GM19035 (cell line): ENCODE measurements around the gene AMZ2.
"Not testable (repeated sequence)": the region's sequence is repeated elsewhere in the genome, so short reads cannot be mapped to it uniquely, and the experiment has no call there.

Experiments used
- ATAC-seq: cut with Tn5 transposase; IDR thresholded peaks from one replicate; pipeline ENCODE4 v1.9.1; 2021; ENCODE audit not compliant: unreplicated experiment

AMZ2 gene

DNA sequence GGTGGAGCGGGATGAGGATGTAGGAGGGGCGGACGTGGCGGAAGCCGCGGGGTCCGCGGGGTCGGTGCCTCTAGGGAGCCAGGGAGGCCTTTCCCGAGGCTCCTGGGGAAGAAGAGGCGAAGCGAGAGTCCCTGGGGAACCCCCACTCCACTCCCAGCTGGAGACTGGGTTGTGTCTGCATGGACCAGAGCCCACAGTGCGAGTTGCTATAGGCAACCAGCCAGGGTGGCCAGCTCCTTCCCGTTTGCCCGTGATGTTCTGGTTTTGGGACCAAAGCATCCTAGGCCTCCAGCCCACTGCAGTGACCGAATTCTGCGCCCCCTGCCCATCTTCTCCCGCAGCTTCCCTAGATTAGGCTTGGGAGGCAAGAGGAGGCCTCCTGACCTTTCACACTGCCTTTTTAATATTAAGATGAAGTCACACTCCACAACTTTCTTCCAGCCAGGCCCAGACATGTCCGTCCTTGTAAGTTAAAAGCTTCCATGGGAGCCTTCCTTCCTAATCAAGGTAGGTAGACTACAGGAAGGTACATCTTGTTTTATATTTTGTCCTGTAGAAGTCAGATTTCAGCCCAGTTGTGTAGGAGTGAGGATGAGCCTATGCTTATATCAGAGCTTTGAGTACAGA lies 469 bp downstream of the AMZ2 start:
- peak; percentile 18 for ATAC-seq

DNA sequence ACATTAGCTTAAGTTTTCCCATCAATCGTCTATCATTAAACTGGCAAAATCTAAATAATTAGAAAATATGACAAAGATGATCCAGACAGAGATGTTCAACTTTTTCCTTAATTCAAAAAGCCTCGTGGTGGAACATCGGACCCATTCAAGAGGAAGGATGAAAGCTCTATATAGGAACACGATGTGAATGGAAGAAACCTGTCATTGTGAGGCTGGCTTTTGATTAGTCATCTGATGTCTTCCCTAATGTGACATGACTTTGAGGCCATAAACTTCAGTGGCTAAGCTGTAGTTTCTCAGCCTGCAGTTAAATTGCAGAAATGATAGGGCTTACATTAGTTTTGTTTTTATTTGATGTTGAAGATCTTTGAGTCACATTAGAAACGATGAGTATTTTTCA lies 1.0 kb downstream of the AMZ2 start:
- ATAC-seq, result no peak

DNA sequence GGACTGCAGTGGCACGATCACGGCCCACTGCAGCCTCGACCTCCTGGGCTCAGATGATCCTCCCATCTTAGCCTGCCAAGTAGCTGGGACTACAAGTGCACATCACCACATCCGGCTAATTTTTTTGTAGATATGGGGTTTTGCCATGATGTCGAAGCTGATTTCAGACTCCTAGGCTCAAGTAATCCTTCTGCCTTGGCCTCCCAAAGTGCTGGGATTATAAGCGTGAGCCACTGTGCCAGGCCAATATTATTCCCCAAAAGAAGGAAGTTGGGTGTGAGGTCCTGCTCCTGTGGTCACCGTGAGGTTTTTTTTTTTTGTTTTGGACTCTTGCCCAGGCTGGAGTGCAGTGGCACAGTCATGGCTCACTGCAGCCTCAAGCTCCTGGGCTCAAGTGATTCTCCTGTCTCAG lies 1.5 kb downstream of the AMZ2 start:
- no peak for ATAC-seq

DNA sequence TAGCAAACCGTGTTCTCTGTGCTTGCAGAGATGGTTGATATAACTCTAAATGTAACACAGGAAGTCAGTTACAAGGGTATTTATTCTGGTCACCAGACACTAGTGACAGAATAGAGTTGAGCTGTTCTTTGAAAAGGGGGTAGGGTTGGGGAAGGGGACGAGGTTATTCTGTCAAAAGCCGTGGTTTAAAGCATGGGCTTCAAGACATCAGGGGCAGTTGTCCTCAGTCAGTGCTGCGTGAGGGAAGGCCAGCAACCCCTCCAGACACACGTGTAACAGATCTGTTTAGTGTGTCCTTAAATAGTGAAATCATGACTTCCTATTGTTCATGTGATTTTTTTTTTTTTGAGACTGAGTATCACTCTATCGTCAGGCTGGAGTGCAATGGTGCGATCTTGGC lies 5.6 kb downstream of the AMZ2 start:
- not testable (repeated sequence) for ATAC-seq

DNA sequence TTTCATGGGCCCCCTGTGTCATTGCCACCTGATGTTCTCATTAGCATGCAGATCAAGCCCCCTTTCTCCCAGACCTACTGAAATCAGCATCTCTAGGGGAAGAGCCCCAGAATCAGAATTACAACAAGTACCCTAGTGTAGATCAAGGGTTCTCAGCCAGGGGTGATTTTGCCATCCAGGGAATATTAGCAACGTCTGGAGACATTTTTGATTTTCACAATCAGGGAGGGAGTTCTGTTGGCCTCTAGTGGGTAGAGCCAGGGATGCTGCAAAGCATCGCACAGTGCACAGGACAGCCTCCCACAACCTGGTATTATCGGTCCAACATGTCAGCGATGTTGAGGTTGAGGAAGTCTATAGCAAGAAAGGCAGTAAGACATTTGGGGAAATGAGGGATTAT lies 7.3 kb downstream of the AMZ2 start:
- no peak for ATAC-seq

DNA sequence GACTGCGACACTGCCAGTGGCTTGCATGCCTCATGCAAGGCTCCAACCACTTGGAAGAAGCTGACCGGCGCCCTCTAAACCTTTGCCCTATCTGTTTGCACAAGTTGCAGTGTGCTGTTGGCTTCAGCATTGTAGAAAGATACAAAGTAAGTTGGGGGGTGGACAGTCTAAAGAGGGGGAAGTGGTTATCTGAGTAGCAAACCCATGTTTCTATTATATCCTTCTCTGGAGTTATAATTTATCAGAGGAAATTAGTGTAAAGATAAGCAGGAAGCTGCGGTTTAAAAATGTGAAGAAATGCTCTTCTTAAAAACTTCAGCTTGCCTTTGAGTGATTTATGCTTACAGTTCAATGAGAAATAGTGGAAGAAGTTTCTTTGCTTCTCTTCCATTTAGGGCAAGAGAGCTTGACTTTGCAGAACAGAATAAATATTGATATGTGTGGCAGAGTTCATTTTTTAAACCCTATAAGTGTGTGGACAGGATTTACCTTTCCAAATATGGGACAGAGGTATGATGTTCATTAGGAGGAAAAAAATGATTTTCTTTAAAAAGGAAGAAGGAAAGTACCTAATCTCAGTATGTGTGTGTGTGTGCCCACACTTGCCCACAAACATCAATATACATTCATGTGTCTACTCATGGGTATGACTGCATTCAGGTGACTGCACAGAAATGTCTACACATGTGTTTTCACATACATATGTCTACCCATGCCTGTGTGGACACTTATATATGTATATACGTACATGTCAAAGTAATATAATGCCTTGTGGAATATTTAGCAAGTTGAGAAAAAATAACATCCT lies 8.1 kb downstream of the AMZ2 start:
- ATAC-seq, result no peak

DNA sequence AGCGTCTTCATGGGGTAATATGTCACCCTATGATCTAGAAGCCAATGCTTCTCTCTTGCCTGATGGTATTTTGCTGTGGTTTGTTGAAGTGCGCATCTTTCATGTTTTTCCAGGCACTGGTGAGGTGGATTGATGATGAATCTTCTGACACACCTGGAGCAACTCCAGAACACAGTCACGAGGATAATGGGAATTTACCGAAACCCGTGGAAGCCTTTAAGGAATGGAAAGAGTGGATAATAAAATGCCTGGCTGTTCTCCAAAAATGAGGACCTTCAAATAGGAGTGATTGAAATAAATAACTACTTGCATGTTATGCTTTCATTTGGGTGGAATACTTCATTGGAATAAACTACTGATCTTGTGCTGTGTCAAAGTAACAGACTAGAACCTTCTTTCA lies 8.9 kb downstream of the AMZ2 start:
- ATAC-seq, result not testable (repeated sequence)

DNA sequence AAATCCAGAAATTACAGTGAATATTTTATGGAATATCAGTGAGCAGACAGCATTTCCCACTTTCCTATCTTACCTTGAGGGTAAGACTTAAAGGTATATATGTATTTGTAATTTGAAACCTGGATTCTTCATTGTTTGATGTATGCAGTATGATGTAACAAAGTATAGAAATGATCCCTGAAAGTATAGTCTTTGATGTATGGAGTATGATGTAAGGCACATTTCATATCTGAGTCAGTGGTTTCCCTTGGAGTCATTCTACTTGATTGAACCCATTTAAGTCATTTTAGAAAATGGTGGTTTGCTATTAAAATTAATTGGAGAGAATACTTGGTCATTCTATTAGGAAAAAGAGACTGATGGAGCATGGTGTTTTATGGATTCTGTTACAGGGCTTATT lies 10.1 kb downstream of the AMZ2 start:
- ATAC-seq, result no peak

DNA sequence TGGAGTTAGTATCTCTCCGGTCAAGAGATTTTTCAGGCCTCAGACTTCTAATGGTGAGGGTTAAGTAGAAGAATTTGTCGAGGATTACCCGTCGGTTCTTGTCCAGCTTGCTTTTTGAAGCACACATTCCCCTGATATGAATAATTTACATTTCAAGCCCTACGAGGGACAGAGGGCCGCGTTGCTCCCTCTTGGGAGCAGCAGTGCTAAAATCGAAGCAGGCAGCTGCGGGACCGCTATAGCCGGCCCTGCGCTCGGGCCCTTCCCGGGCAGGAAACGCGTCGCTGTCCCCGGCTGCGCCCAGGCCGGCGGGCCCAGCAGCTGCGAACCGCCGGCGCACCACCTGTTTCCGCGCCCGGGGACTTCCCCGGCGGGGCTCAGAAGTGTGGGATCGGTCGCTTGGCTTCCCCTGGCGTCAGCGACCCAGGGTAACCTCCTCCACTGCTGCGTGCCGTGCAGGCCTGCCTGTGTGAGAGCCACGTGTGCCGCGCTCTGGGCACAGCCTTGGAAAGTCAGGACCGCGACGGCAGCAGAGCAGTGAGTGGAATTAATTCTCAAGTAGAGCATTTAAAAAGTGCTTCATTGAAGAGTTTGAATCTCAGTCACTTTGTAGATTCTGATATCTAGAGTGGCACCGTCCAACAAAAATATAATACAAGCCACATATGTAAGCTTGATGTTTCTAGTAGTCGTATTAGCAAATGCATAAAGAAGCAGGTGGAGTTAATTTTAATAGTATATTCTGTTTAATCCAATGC lies 11.2 kb downstream of the AMZ2 start:
- ATAC-seq, result peak; percentile 90

DNA sequence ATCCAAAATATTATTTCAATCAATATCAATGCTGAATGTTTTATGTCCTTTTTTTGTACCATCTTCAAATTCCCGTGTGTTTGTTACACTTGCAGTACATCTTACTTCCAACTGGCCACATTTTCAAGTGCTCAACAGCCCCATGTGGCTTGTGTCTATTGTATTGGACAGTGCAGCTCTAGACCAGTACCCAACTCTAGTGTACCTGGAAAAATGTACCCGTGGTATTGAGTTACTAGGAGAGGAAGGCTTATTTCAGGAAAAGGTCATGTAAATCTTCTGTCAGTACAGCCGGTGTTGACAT lies 11.8 kb downstream of the AMZ2 start:
- not testable (repeated sequence) for ATAC-seq

DNA sequence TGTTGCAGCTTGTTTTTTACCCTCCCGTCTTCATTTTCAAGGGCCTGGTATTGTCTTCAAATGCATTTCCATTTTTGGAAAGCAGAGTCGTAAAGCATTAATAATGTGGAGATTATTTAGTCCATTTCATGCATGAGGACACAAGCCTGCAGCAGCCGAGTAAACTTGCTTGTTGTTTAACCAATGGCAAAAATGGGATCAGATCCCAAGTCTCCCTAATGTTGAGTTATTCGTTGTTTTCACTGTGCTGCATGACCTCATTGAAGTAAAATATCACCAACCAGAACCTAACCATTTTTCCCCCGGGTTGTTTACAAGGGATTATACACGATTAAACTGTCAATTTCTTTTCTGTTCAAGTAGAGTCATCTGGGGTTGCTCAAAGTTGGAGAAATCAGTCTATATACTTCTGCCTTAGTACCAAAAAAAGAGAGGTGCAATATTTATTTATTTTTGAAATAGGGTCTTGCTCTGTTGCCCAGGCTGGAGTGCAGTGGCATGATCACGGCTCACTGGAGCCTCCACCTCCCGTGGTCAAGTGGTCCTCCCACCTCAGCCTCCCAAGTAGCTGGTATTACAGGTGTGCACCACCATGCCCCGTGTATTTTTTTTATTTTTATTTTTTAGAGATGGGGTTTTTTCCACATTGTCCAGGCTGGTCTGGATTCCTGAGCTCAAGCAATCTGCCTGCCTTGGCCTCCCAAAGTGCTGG lies 12.4 kb downstream of the AMZ2 start:
- no peak for ATAC-seq

DNA sequence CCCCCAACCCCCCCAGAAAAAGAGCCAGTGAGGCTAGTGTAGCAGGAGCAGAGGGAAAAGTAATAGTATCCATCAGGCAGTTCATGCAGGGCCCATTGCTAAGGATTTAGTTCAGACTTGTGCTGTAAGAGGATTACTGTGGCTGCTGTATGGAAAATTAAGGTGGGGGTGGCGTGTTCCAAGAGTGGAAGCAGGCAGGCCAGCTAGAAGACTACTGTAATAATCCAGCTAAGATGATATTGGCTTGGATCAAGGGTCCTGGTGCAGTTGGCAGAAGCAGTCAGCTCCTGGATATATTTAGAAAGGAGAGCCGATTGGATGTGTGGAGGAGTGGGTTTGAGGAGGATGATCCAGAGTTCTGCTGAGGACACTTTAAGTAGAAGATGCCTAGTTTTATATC lies 14.6 kb downstream of the AMZ2 start:
- not testable (repeated sequence) for ATAC-seq

DNA sequence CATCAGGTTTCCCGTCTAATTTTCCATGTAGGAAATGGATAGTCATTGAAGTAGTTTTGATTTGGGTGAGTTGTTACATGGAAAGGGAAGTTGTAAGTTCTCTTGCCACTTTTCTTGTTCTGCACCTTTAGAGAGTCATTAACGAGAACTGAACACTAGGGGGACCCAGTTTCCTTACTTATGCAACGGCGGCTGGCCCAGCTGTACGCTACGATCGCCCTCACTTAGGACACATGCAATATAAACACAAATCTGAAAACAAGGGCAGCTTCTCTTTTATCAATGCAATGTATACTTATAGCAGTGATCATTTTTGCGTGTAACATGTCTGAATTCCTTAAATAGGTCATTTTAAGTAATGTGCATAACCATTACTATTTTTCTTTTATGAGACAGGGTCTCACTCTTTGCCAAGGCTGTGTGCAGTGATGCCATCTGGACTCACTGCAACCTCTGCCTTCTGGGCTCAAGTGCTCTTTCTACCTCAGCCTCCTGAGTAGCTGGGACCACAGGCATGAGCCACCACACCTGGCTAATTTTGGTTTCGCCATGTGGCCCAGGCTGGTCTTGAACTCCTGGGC lies 15.3 kb downstream of the AMZ2 start:
- ATAC-seq, result peak; percentile 41

DNA sequence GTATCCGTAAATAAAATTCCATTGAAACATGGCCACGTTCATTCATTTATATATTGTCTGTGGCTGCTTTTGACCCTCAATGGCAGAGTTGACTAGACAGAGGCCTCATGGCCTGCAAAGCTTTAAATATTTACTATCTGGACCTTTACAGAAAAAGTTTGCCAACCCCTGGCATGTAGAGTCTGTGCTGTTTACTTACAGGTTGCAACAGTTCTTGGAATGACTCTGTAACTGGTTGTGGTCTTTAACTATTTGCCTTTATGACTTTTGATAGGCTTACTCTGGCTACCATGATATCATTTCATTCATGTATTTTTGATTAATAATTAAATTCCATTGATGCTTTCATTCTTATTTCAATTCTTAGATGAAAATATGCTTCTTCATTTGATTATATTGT lies 18.0 kb downstream of the AMZ2 start:
- not testable (repeated sequence) for ATAC-seq

DNA sequence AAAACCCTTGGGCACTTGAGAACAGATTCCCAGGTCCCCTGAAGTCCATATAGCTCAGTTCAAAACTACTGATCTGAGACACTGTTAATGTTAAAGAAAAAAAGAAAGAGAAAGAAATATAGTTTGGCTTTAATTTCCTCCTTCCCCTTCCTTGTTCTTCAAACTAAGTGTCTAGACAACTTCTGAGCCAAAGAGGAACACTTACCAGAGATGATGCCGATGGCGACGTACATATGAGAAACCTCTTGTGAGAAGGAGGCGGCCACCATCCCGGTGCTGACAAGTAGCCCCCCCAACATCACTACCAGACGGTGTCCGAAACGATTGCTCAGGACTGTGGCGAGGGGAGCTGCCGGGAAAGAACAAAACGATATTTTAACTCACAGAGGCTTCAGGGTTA lies 25.9 kb downstream of the AMZ2 start:
- no peak for ATAC-seq

DNA sequence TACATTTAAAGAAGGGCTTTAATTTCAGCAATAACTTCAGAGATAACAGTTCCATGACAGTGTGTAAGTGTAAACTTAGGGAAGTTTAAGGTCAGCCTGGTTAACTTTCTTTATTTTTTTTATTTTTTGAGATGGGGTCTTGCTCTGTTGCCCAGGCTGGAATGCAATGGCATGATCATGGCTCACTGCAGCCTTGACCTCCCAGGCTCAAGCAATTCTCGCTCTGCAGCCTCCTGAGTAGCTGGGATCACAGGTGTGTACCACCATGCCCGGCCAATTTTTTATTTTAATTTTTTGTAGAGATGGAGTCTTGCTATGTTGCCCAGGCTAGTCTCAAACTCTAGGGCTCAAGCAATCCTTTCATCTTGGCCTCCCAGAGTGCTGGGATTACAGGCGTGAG lies 28.5 kb downstream of the AMZ2 start:
- ATAC-seq, result not testable (repeated sequence)

DNA sequence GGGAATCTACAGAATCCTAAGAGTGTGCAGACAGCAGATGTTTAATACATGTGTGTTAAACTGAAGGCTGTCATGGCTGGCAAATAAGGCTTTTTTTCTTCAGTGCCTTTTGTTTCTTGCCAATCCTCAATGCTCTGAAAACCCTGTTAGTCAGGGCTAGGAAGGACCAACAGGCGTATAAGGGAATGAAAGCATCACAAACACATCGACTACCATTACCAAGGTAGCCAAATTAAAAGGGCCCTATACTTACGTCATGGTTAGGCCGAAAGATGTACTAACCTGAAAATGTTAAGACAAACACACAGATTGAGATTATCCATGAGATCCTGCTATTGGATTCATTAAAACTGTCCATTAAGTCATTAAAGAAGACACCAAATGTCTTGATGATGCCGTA lies 30.0 kb downstream of the AMZ2 start:
- no peak for ATAC-seq

DNA sequence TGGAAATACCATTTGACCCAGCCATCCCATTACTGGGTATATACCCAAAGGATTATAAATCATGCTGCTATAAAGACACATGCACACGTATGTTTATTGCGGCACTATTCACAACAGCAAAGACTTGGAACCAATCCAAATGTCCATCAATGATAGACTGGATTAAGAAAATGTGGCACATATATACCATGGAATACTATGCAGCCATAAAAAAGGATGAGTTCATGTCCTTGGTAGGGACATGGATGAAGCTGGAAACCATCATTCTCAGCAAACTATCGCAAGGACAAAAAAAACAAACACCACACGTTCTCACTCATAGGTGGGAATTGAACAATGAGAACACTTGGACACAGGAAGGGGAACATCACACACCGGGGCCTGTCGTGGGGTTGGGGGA lies 34.1 kb downstream of the AMZ2 start:
- not testable (repeated sequence) for ATAC-seq

DNA sequence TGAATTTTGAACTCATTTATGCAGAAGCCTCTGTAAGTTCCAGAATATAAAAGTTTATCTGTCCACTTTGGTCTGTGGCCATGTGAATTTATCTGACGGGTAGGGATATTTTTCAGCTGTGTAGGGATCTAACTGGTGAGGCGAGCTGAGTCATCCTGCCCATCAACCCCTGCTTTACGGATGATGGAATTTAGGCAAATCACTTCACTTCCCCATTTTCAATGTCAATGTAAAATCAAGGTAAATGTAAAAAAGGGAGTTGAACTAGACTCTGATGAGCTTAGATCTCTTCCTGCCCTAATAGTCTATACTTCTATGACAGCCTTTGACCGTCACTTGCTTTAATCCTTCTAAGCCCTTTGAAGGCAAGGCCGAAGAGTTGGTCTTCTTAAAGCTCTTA lies 40.5 kb downstream of the AMZ2 start:
- ATAC-seq, result no peak

DNA sequence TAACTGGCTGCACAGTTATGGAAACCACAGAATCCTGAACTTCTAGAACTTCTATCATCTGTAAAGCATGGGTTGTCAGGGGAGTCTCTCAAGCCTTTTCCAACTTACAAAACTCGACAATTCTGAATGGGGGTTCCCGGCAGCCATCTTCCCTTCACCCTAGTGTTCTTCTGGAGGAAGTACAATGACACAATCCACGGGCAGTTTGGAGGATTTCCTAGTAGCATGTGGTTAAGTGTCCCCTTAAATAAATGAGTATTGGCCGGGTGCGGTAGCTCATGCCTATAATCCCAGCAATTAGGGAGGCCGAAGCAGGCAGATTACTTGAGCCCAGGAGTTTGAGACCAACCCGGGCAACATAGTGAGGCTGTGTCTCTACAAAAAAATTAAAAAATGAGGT lies 41.0 kb downstream of the AMZ2 start:
- ATAC-seq, result no peak

DNA sequence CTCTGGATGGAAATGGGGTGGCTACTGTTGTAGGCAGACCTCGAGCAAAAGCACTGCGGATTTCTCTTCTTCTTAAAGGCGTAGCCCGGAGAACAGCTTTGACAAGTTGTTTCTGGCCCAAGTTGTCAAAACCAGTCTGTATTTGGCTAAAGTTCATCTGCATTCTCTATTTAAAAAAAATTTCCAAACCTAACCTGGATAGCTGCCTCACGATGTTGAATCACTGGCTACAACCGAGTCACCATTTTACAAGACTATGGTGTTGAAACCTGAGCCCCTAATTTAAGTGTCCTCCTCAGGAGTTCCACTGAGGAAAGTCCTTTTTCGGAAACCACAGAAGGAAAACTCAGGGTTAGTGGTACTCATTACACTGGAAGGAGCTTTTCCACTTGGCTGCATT lies 41.6 kb downstream of the AMZ2 start:
- ATAC-seq, result no peak
